SK-N-SH treated with all-trans-retinoic acid at 6 μM for 48 hours (cell line): ENCODE data around the gene ACIN1.

Experiments
- ATAC-seq: fragments of 200-7000 bp; cut with Tn5 transposase; 3 replicates; pipeline ENCODE4 v1.9.1; 2020; ENCODE audit warnings: mild to moderate bottlenecking, moderate library complexity
- ARNTL ChIP-seq: fragments of 450-650 bp; formaldehyde crosslinking; IDR thresholded peaks from 2 replicates; pipeline ENCODE4 v1.5.0; 2020; ENCODE audit warnings: low read depth, mild to moderate bottlenecking, moderate library complexity, borderline replicate concordance
- BACH2 ChIP-seq: fragments of 250-450 bp; sonication (Bioruptor Pico); IDR thresholded peaks from 2 replicates; pipeline ENCODE4 v1.9.0; 2021; ENCODE audit warnings: mild to moderate bottlenecking, borderline replicate concordance
- CREB5 ChIP-seq: fragments of 250-450 bp; sonication (Bioruptor Pico); IDR thresholded peaks from 2 replicates; pipeline ENCODE4 v1.5.1; 2020; ENCODE audit warnings: low read depth, mild to moderate bottlenecking, moderate library complexity
- CSDC2 ChIP-seq: fragments of 250-450 bp; sonication (Bioruptor Pico); IDR thresholded peaks from 2 replicates; pipeline ENCODE4 v1.5.0; 2020; ENCODE audit warnings: mild to moderate bottlenecking, moderate library complexity
- CSRNP3 ChIP-seq: fragments of 250-450 bp; sonication (Bioruptor Pico); IDR thresholded peaks from 2 replicates; pipeline ENCODE4 v1.5.1; 2021; ENCODE audit warnings: mild to moderate bottlenecking, moderate library complexity
- ESRRG ChIP-seq: fragments of 250-450 bp; sonication (Bioruptor Pico); IDR thresholded peaks from 2 replicates; pipeline ENCODE4 v1.6.1; 2021; ENCODE audit warnings: mild to moderate bottlenecking
- GLIS3 ChIP-seq: fragments of 250-450 bp; sonication (Bioruptor Pico); IDR thresholded peaks from 2 replicates; pipeline ENCODE4 v1.5.0; 2020; ENCODE audit warnings: mild to moderate bottlenecking, moderate library complexity
- ISL1 ChIP-seq: fragments of 250-450 bp; sonication (Bioruptor Pico); IDR thresholded peaks from 2 replicates; pipeline ENCODE4 v2.1.2; 2022; ENCODE audit warnings: mild to moderate bottlenecking, moderate library complexity
- OSR1 ChIP-seq: fragments of 250-450 bp; sonication (Bioruptor Pico); IDR thresholded peaks from 2 replicates; pipeline ENCODE4 v1.8.0; 2022; ENCODE audit warnings: moderate library complexity, mild to moderate bottlenecking, inconsistent platforms
- PATZ1 ChIP-seq: fragments of 250-450 bp; sonication (Bioruptor Pico); IDR thresholded peaks from 2 replicates; pipeline ENCODE4 v1.8.0; 2020; ENCODE audit warnings: mild to moderate bottlenecking, moderate library complexity, borderline replicate concordance
- POU6F1 ChIP-seq: fragments of 250-450 bp; sonication (Bioruptor Pico); IDR thresholded peaks from 2 replicates; pipeline ENCODE4 v1.8.0; 2021; ENCODE audit warnings: low read depth, mild to moderate bottlenecking, moderate library complexity, borderline replicate concordance
- PPARA ChIP-seq: fragments of 250-450 bp; sonication (Bioruptor Pico); IDR thresholded peaks from 2 replicates; pipeline ENCODE4 v1.5.0; 2020; ENCODE audit warnings: mild to moderate bottlenecking, borderline replicate concordance
- RARB ChIP-seq: fragments of 250-450 bp; sonication (Bioruptor Pico); IDR thresholded peaks from 2 replicates; pipeline ENCODE4 v1.8.0; 2021; ENCODE audit warnings: mild to moderate bottlenecking, moderate library complexity
- SNAI2 ChIP-seq: fragments of 250-450 bp; sonication (Bioruptor Pico); IDR thresholded peaks from 2 replicates; pipeline ENCODE4 v1.5.0; 2020; ENCODE audit warnings: mild to moderate bottlenecking, moderate library complexity
- TCF4 ChIP-seq: fragments of 250-450 bp; sonication (Bioruptor Pico); IDR thresholded peaks from 2 replicates; pipeline ENCODE4 v1.8.0; 2021; ENCODE audit warnings: mild to moderate bottlenecking, moderate library complexity, borderline replicate concordance
- TSHZ2 ChIP-seq: fragments of 250-450 bp; sonication (Bioruptor Pico); IDR thresholded peaks from 2 replicates; pipeline ENCODE4 v1.5.0; 2020; ENCODE audit warnings: mild to moderate bottlenecking, moderate library complexity
- ZC3H10 ChIP-seq: fragments of 250-450 bp; sonication (Bioruptor Pico); IDR thresholded peaks from 2 replicates; pipeline ENCODE4 v1.5.1; 2021; ENCODE audit warnings: mild to moderate bottlenecking, moderate library complexity
- ZFP30 ChIP-seq: fragments of 450-650 bp; formaldehyde crosslinking; IDR thresholded peaks from 2 replicates; pipeline ENCODE4 v1.5.0; 2022; ENCODE audit warnings: mild to moderate bottlenecking, moderate library complexity
- ZNF70 ChIP-seq: fragments of 450-650 bp; formaldehyde crosslinking; IDR thresholded peaks from 2 replicates; pipeline ENCODE4 v1.5.0; 2020; ENCODE audit warnings: mild to moderate bottlenecking, moderate library complexity
- ZNF8 ChIP-seq: fragments of 450-650 bp; formaldehyde crosslinking; IDR thresholded peaks from 2 replicates; pipeline ENCODE4 v1.5.0; 2020; ENCODE audit warnings: mild to moderate bottlenecking, moderate library complexity

Gene ACIN1

GRCh38 chr14:23085458-23085857 is 9.5 kb downstream of the ACIN1 start:
- no peak for ATAC-seq
- no peak for TF ChIP-seq BACH2 (CRISPR knock-in tag)
- no peak for TF ChIP-seq CREB5 (CRISPR knock-in tag)
- no peak for TF ChIP-seq ZFP30 (CRISPR knock-in tag)
- TF ChIP-seq TSHZ2 (CRISPR knock-in tag) = no peak
- TF ChIP-seq CSDC2 (CRISPR knock-in tag) = no peak
- no peak for TF ChIP-seq ZC3H10 (CRISPR knock-in tag)
- no peak for TF ChIP-seq CSRNP3
- TF ChIP-seq SNAI2 = no peak
- TF ChIP-seq ARNTL (CRISPR knock-in tag) = no peak
- TF ChIP-seq PPARA (CRISPR knock-in tag) = no peak
- no peak for TF ChIP-seq ISL1 (CRISPR knock-in tag)
- no peak for TF ChIP-seq POU6F1 (CRISPR knock-in tag)
- TF ChIP-seq RARB (CRISPR knock-in tag) = no peak
- TF ChIP-seq GLIS3 = no peak
- TF ChIP-seq, all 23 proteins: peak for 0

GRCh38 chr14:23080474-23080873 is 14.5 kb downstream of the ACIN1 start:
- no peak for ATAC-seq
- TF ChIP-seq OSR1 (CRISPR knock-in tag) (no peak), CSRNP3 (no peak), ARNTL (CRISPR knock-in tag) (no peak), RARB (CRISPR knock-in tag) (no peak), ISL1 (CRISPR knock-in tag) (no peak), ZNF8 (CRISPR knock-in tag) (no peak), CREB5 (CRISPR knock-in tag) (no peak), PATZ1 (CRISPR knock-in tag) (no peak)

GRCh38 chr14:23079716-23080115 is 15.2 kb downstream of the ACIN1 start:
- ATAC-seq = no peak; the same call in 2 of the 3 replicates
- no peak for TF ChIP-seq ESRRG (CRISPR knock-in tag)
- no peak for TF ChIP-seq RARB (CRISPR knock-in tag)
- no peak for TF ChIP-seq ZC3H10 (CRISPR knock-in tag)
- TF ChIP-seq OSR1 (CRISPR knock-in tag) = no peak
- TF ChIP-seq CREB5 (CRISPR knock-in tag) = no peak
- no peak for TF ChIP-seq SNAI2
- TF ChIP-seq TCF4 (CRISPR knock-in tag) = no peak
- TF ChIP-seq PATZ1 (CRISPR knock-in tag) = no peak
- TF ChIP-seq BACH2 (CRISPR knock-in tag) = no peak
- no peak for TF ChIP-seq ZNF70
- TF ChIP-seq GLIS3 = no peak
